ENCODE data around the gene GCSH.

The GCSH gene

DNA sequence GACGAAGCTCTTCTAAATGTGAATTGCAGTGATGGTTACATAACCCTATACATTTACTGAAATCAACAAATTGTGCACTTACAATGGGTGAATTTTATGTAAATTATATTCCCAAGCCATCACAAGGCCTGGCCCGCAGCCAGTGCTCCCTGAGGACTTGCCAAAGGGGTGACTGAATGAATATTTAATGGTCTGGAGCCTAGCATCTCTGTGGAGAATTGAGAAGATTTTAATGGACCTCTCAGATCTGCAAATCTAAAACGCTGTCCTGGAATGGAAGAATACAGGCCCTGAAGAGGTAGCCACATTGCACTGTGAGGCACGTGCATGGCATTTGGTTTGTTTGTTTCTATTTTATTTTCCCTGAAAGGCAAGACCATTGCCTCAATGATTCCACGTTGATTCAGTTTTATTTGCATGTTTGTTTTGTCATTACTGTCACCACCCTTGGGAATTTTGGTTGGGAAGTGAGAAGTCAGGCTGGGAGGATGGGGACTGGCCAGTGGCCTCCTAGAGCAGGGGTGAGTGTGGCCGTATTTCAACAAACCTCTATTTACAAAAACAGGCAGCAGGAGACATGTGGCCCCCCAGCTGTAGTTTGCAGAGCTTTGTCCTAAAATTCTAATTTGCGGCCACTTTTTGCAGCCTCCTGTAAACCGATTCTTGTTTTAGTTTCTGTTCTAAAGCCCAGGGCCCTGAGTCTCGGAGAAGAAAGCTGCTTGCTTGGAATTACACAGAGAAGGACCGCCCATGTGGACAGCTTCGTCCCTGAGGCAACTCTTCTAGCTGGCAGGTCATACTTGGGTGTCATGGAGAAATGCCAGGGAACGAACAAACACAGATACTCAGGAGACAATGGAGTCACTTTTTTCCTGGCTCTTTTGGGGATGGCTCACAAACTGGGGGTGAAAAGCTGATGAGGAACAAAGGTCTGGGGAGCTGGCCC, 40.5 kb upstream of the GCSH start:
- no peak overlapping the region for H3K4me3 ChIP-seq (ENCODE audit: control insufficient read depth, low read depth, low read length)
- TF ChIP-seq, protein P1, sequence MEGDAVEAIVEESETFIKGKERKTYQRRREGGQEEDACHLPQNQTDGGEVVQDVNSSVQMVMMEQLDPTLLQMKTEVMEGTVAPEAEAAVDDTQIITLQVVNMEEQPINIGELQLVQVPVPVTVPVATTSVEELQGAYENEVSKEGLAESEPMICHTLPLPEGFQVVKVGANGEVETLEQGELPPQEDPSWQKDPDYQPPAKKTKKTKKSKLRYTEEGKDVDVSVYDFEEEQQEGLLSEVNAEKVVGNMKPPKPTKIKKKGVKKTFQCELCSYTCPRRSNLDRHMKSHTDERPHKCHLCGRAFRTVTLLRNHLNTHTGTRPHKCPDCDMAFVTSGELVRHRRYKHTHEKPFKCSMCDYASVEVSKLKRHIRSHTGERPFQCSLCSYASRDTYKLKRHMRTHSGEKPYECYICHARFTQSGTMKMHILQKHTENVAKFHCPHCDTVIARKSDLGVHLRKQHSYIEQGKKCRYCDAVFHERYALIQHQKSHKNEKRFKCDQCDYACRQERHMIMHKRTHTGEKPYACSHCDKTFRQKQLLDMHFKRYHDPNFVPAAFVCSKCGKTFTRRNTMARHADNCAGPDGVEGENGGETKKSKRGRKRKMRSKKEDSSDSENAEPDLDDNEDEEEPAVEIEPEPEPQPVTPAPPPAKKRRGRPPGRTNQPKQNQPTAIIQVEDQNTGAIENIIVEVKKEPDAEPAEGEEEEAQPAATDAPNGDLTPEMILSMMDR (conservative IDR thresholded peaks at IDR 0.05; ENCODE audit: control insufficient read depth, insufficient read depth, low read depth, low read length): no peak
- DNase-seq (ENCODE audit: low read depth): peak; percentile 25

- TF ChIP-seq, protein P1 (conservative IDR thresholded peaks at IDR 0.05; ENCODE audit: control insufficient read depth, insufficient read depth, low read depth, low read length): no peak
- H3K4me3 ChIP-seq (ENCODE audit: control insufficient read depth, low read depth, low read length): no peak overlapping the region
- no peak for DNase-seq (ENCODE audit: low read depth)
Measured at GRCh38 chr16:81130126-81130525, 33.9 kb upstream of the GCSH start.

GRCh38 chr16:81128726-81129524, 32.7 kb upstream of the GCSH start:
- TF ChIP-seq, protein P1 (conservative IDR thresholded peaks at IDR 0.05; ENCODE audit: control insufficient read depth, insufficient read depth, low read depth, low read length): no peak
- no peak for DNase-seq (ENCODE audit: low read depth)
- H3K4me3 ChIP-seq (ENCODE audit: control insufficient read depth, low read depth, low read length): no peak overlapping the region

GRCh38 chr16:81127051-81127450, 30.9 kb upstream of the GCSH start:
- H3K4me3 ChIP-seq (ENCODE audit: control insufficient read depth, low read depth, low read length): no peak overlapping the region
- TF ChIP-seq, protein P1 (conservative IDR thresholded peaks at IDR 0.05; ENCODE audit: control insufficient read depth, insufficient read depth, low read depth, low read length): no peak
- DNase-seq (ENCODE audit: low read depth): peak; percentile 24

DNA sequence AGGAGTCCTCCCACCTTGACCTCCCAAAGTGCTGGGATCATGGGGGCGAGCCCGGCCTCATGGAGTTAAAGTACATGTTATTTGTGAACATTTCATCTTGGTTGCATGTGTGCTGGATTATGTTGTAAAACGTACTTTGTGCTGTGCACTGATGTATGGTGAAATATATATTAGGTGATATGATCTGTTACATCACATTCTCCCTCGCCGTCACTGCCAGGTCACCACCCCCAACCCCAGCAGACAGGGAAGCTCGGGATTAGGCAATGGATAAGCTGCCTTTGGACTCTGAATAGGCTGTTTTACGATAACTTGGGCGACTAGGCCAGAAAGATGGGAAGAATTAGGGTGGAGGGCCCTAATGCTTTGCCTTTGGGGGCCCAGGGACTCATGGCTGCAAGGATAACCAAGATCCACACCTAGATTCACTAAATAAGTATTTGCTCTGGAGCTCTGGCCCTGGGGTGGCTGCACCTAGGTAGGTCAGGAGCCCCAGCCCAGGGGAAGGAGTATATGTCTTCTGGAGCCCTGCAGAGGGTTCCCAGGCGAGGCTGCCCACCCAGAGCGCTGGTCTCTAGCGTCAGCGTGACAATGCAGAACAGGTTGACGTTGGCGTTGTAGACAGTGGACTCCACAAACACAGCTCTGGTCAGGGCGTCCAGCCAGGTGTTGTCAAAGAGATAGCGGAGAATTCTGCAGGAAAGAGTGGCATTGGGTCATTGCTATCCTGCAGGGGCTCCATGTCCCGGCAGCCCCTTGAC, 27.1 kb upstream of the GCSH start:
- no peak for DNase-seq (ENCODE audit: low read depth)
- H3K4me3 ChIP-seq (ENCODE audit: control insufficient read depth, low read depth, low read length): no peak overlapping the region
- TF ChIP-seq, protein P1 (conservative IDR thresholded peaks at IDR 0.05; ENCODE audit: control insufficient read depth, insufficient read depth, low read depth, low read length): no peak

DNA sequence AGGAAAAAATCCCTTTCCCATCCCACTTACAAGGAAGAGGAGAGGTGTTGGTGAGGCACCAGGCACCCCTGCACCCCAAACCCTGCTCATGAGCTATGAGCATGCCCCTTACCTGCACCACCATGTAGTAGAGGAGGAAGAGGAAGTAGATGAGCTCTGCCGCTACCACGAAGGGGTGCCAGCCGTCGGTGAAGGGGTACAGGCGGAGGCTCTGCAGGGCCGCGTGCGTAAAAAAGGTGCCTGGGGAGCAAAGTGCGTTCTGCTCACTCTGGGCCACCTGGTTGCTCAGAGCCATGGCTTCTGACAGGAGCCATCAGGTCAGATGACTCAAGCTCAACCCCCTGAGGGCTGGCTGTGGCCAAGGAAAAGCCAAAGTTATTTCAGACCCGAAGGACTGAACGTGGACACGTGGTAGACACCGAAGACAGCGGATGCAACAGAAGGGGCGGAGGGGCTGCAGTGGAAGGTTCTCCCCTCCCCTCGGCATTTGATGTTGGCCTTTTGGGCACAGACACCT, 25.3 kb upstream of the GCSH start:
- no peak for DNase-seq (ENCODE audit: low read depth)
- H3K4me3 ChIP-seq (ENCODE audit: control insufficient read depth, low read depth, low read length): no peak overlapping the region
- TF ChIP-seq, protein P1 (conservative IDR thresholded peaks at IDR 0.05; ENCODE audit: control insufficient read depth, insufficient read depth, low read depth, low read length): no peak
